ENCODE data around the gene COQ7. TPM values are rescaled to one million over a fixed set of nuclear protein-coding genes. Genes with fewer than 3 reads are reported as not detected.

COQ7 gene
- total RNA-seq: 40.4 TPM
- long read RNA-seq, transcript COQ7-201 (6 exons, 2,657 nt): major isoform, 11 of 15 reads
- long read RNA-seq, partial matches to known transcripts: 1 of 15 reads
- long read RNA-seq, other reads (novel, unspliced or antisense): 2 of 15 reads

GRCh38 chr16:19067349-19068236, at the start of gene COQ7:
Gene COQ7 (plus strand): TSS chr16:19067614. CDS start chr16:19067665, 51 bp downstream.
- intact Hi-C loops (cut with DNase I): loop anchor here (2.0 to 10.0 kb wide), 3 partner anchors 83 to 455 kb away; partner anchors contain the start of genes ARL6IP1, CCP110 and GDE1
- peak; percentile 98 for ATAC-seq
- peak; percentile 99 for DNase-seq (ENCODE audit: missing footprints)

- ATAC-seq: no peak
- intact Hi-C loops (cut with DNase I): no loop called here
- DNase-seq (ENCODE audit: missing footprints): no peak
Measured at GRCh38 chr16:19020689-19021088, 46.7 kb upstream of the COQ7 start.

- ATAC-seq (no peak), DNase-seq (ENCODE audit: missing footprints) (no peak)
- intact Hi-C loops (cut with DNase I): no loop called here
Measured at GRCh38 chr16:19021747-19022146, 45.7 kb upstream of the COQ7 start.

GRCh38 chr16:19027416-19027815, 40.0 kb upstream of the COQ7 start:
- no peak for DNase-seq (ENCODE audit: missing footprints)
- intact Hi-C loops (cut with DNase I): no loop called here
- no peak for ATAC-seq

GRCh38 chr16:19029980-19030379, 37.4 kb upstream of the COQ7 start:
- DNase-seq (ENCODE audit: missing footprints): no peak
- no peak for ATAC-seq
- intact Hi-C loops (cut with DNase I): no loop called here

GRCh38 chr16:19031738-19032137, 35.7 kb upstream of the COQ7 start:
- intact Hi-C loops (cut with DNase I): no loop called here
- DNase-seq (ENCODE audit: missing footprints) (no peak), ATAC-seq (no peak)

- ATAC-seq (no peak), DNase-seq (ENCODE audit: missing footprints) (no peak)
- intact Hi-C loops (cut with DNase I): no loop called here
Measured at GRCh38 chr16:19033761-19034160, 33.7 kb upstream of the COQ7 start.

GRCh38 chr16:19040400-19040799, 27.0 kb upstream of the COQ7 start:
- intact Hi-C loops (cut with DNase I): no loop called here
- no peak for DNase-seq (ENCODE audit: missing footprints)
- ATAC-seq: no peak

- no peak for ATAC-seq
Measured at GRCh38 chr16:19044769-19045168, 22.6 kb upstream of the COQ7 start.

GRCh38 chr16:19046062-19046461, 21.4 kb upstream of the COQ7 start:
- DNase-seq (ENCODE audit: missing footprints) (no peak), ATAC-seq (no peak)
- intact Hi-C loops (cut with DNase I): no loop called here

More at GRCh38 chr16:19044769-19045168, 22.6 kb upstream of the COQ7 start:
- intact Hi-C loops (cut with DNase I): no loop called here
- no peak for DNase-seq (ENCODE audit: missing footprints)

- intact Hi-C loops (cut with DNase I): loop anchor here (10.0 kb wide), 1 partner anchor 258 kb away; the partner anchor contains the start of gene ARL6IP1
- DNase-seq (ENCODE audit: missing footprints): no peak
Measured at GRCh38 chr16:19062706-19063105, 4.7 kb upstream of the COQ7 start.

GRCh38 chr16:19066988-19067348, 446 bp upstream of the COQ7 start:
- intact Hi-C loops (cut with DNase I): loop anchor here (5.0 to 10.0 kb wide), 2 partner anchors 262 to 455 kb away; partner anchors contain the start of genes ARL6IP1, CCP110 and GDE1
- DNase-seq (ENCODE audit: missing footprints): no peak

More at GRCh38 chr16:19062706-19063105, 4.7 kb upstream of the COQ7 start:
- ATAC-seq: no peak

GRCh38 chr16:19068237-19068815, 912 bp downstream of the COQ7 start:
- DNase-seq (ENCODE audit: missing footprints): no peak
- ATAC-seq: no peak
- intact Hi-C loops (cut with DNase I): loop anchor here (2.0 to 10.0 kb wide), 3 partner anchors 84 to 454 kb away; partner anchors contain the start of genes ARL6IP1, CCP110 and GDE1

More at GRCh38 chr16:19066988-19067348, 446 bp upstream of the COQ7 start:
- ATAC-seq: no peak

GRCh38 chr16:19071811-19072777, 4.7 kb downstream of the COQ7 start:
- ATAC-seq (no peak), DNase-seq (ENCODE audit: missing footprints) (no peak)
- intact Hi-C loops (cut with DNase I): no loop called here

- no peak for ATAC-seq
- DNase-seq (ENCODE audit: missing footprints): no peak
- intact Hi-C loops (cut with DNase I): no loop called here
Measured at GRCh38 chr16:19073344-19073743, 5.9 kb downstream of the COQ7 start.

- intact Hi-C loops (cut with DNase I): no loop called here
- ATAC-seq: no peak
- DNase-seq (ENCODE audit: missing footprints): no peak
Measured at GRCh38 chr16:19073863-19074262, 6.4 kb downstream of the COQ7 start.

- no peak for DNase-seq (ENCODE audit: missing footprints)
- no peak for ATAC-seq
- intact Hi-C loops (cut with DNase I): no loop called here
Measured at GRCh38 chr16:19075511-19075910, 8.1 kb downstream of the COQ7 start.

GRCh38 chr16:19077879-19078278, 10.5 kb downstream of the COQ7 start:
- intact Hi-C loops (cut with DNase I): no loop called here
- no peak for ATAC-seq
- DNase-seq (ENCODE audit: missing footprints): no peak

- intact Hi-C loops (cut with DNase I): no loop called here
- ATAC-seq (no peak), DNase-seq (ENCODE audit: missing footprints) (no peak)
Measured at GRCh38 chr16:19083670-19084069, 16.3 kb downstream of the COQ7 start.

Measured in Right ventricle myocardium inferior (tissue), 1 donor.